Bronchial epithelial cell (primary cell): ENCODE results near the gene LRP1B. TPM values are rescaled to one million over a fixed set of nuclear protein-coding genes. Genes with fewer than 3 reads are reported as not detected.

ENCODE experiments used
- DNase-seq: peaks from one replicate; pipeline ENCODE4 v3.0.0-alpha.2; 2010; ENCODE audit warnings: low read depth
- FAIRE-seq: peaks from 2 replicates; lab custom pipeline; 2011; peaks lifted over from hg19 to GRCh38; lab: Jason Lieb, UNC
- H3K27me3 ChIP-seq: 2 replicates; pipeline ENCODE4 v1.5.1; 2011; ENCODE audit warnings: low read length; ENCODE audit not compliant: control insufficient read depth, insufficient read depth
- H3K36me3 ChIP-seq: 2 replicates; pipeline ENCODE4 v1.5.1; 2011; ENCODE audit warnings: low read length; ENCODE audit not compliant: control insufficient read depth, insufficient read depth
- H3K4me3 ChIP-seq: 2 replicates; pipeline ENCODE4 v1.5.1; 2011; ENCODE audit warnings: mild to moderate bottlenecking, low read depth, low read length, control low read depth
- CTCF ChIP-seq: IDR thresholded peaks from 2 replicates; pipeline ENCODE4 v1.5.1; 2011; ENCODE audit warnings: mild to moderate bottlenecking, moderate library complexity, low read length, control low read depth, inconsistent platforms; ENCODE audit not compliant: insufficient read depth, severe bottlenecking
- total RNA-seq: library from RNA; depleted of rRNA; stranded (reverse); fragments of >200 nt; gene quantifications from 2 replicates; pipeline ENCODE4 v1.2.1, GENCODE V29; 2014

LRP1B gene
- total RNA-seq, 1 donor from 2014 or later: under 0.01 TPM

GRCh38 chr2:141633132-141633531 lies 497.7 kb downstream of the LRP1B start:
- no peak for FAIRE-seq
- Histone ChIP-seq H3K4me3 (no peak overlapping the region), H3K27me3 (no peaks in the 10 kb centered on the region), H3K36me3 (no peaks in the 10 kb centered on the region)
- DNase-seq: no peak
- no peak for TF ChIP-seq CTCF

GRCh38 chr2:141630407-141630930 lies 500.3 kb downstream of the LRP1B start:
- FAIRE-seq (no peak), DNase-seq (no peak)
- H3K4me3 ChIP-seq: no peak overlapping the region
- no peaks in the 10 kb centered on the region for H3K27me3 ChIP-seq
- no peaks in the 10 kb centered on the region for H3K36me3 ChIP-seq
- no peak for TF ChIP-seq CTCF

GRCh38 chr2:141620372-141620771 lies 510.4 kb downstream of the LRP1B start:
- no peak for TF ChIP-seq CTCF
- no peaks in the 10 kb centered on the region for H3K36me3 ChIP-seq
- no peak for DNase-seq
- no peak for FAIRE-seq
- H3K4me3 ChIP-seq: no peak overlapping the region
- H3K27me3 ChIP-seq: no peaks in the 10 kb centered on the region

GRCh38 chr2:141618457-141618856 lies 512.4 kb downstream of the LRP1B start:
- Histone ChIP-seq H3K27me3 (no peaks in the 10 kb centered on the region), H3K4me3 (no peak overlapping the region), H3K36me3 (no peaks in the 10 kb centered on the region)
- TF ChIP-seq CTCF: no peak
- no peak for FAIRE-seq
- DNase-seq: no peak

- no peak for FAIRE-seq
- DNase-seq: peak; percentile 79
- Histone ChIP-seq H3K36me3 (no peaks in the 10 kb centered on the region), H3K27me3 (no peaks in the 10 kb centered on the region), H3K4me3 (no peak overlapping the region)
- no peak for TF ChIP-seq CTCF
Observed at GRCh38 chr2:141611981-141612380, 518.8 kb downstream of the LRP1B start.

- no peak for FAIRE-seq
- H3K4me3 ChIP-seq: no peak overlapping the region
- DNase-seq: peak; percentile 11
- H3K27me3 ChIP-seq: no peaks in the 10 kb centered on the region
- no peak for TF ChIP-seq CTCF
- no peaks in the 10 kb centered on the region for H3K36me3 ChIP-seq
Observed at GRCh38 chr2:141611176-141611571, 519.6 kb downstream of the LRP1B start.
